Right ventricle myocardium inferior (tissue), 1 donor: ENCODE results near the gene MTX1. TPM values are rescaled to one million over a fixed set of nuclear protein-coding genes. Genes with fewer than 3 reads are reported as not detected.

Experiments
- ATAC-seq: fragments of 200-7000 bp; cut with Tn5 transposase; one replicate; pipeline ENCODE4 v1.9.1; 2020; ENCODE audit warnings: mild to moderate bottlenecking, moderate library complexity
- DNase-seq: peaks from one replicate; pipeline ENCODE4 v3.0.0; 2021; ENCODE audit errors: missing footprints
- intact Hi-C: fragments of 100-400 bp; cut with DNase I; formaldehyde crosslinking; loops from one replicate; pipeline ENCODE4 v1.11.0; 2022
- total RNA-seq: library from RNA; stranded (reverse); fragmentation: NEBNext Ultra II Directional; extraction: Animal tissue kit (Norgen Biotek cat#: 25700); gene quantifications from one replicate; pipeline ENCODE4 v1.2.1, GENCODE V29; 2021
- donor health status: DM: no; HTN: yes; CAD: no; lungs with severe emphysema.

The MTX1 gene
- total RNA-seq, 1 donor from 2014 or later, result 16.5 TPM

DNA sequence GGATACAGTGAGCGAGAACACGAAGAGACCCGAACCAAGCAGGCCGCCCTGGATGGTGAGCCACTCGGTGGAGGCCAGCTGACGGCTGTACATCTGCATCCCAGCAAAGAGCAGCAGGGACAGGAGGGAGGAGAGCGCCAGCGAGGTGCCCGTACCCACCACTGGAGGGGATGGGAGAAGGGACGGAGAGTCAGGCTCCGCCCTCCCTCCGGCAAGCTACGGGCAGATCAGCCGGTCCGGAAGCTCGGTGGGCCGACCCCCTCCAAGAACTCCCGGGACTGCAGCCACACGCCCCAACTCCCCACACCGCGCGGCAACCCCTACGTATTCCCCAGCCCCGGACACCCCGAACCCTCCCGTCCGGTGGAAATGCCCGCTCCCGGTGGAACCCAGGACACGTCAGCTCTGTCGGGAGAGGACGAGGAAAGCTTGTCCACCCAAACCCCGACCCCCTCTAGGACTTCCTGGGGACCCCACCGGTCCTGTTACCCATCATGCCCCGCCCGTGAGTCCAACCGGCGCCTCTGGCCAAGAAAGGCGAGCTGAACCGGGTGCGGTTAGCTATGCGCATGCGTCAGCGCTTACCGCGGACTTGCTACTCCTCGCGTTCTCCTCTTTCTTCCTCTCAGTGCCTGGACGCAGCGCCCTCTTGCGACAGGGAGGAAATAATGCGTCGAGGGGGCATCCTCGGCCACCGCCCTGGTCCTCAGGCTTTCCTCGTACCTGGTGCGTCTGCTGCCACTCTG lies 35.6 kb upstream of the MTX1 start, which contains the start of gene KRTCAP2:
Gene KRTCAP2, minus strand, starts transcription at position 573 of the 746 bp plus-strand sequence. Its CDS starts 80 bp downstream, at position 493.
- intact Hi-C loops, result no loop called here
- ATAC-seq, result peak; percentile 86
- DNase-seq, result peak; percentile 98

DNA sequence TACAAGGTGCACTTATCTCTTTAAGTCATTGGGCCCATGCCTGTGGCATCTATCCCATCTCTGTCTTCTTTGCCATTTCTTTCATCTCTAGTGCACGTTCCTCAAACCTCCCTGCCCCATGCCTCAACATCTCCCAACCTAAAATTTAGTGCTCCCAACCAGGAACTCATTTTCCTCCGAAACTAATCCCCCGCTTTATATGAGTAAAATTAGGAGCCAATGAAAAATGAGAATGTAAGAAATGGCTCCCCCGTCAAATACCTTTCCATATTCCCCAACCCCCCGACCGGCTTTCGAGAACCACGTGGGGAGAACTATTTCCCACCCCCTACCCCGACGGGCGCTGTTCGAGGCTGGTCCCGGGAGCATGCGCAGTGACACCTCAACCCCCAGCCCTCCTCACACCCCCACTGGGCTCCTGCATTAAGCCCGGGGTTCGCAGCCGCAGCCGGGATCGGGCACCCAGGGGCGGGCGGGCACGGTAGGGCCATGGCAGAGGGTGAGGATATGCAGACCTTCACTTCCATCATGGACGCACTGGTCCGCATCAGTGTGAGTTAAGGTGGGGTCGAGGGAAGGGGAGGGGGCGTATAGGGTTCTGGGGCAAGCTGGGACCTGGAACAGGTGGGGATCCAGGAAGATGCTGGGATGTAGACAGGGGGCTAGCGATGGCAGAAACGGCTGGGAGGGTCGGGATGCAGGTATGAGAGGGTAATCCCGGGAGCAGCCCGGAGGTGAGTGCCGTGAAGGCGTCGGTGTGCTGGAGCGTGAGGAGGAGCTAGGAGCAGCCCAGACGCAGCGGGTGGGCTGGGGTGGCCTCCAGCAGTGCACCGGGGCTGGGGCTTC lies 34.8 kb upstream of the MTX1 start, which contains the start of gene TRIM46:
Gene TRIM46, plus strand, starts transcription at position 372 of the 846 bp plus-strand sequence. Its CDS starts 118 bp downstream, at position 490.
- intact Hi-C loops, result no loop called here
- no peak for ATAC-seq
- DNase-seq, result no peak

DNA sequence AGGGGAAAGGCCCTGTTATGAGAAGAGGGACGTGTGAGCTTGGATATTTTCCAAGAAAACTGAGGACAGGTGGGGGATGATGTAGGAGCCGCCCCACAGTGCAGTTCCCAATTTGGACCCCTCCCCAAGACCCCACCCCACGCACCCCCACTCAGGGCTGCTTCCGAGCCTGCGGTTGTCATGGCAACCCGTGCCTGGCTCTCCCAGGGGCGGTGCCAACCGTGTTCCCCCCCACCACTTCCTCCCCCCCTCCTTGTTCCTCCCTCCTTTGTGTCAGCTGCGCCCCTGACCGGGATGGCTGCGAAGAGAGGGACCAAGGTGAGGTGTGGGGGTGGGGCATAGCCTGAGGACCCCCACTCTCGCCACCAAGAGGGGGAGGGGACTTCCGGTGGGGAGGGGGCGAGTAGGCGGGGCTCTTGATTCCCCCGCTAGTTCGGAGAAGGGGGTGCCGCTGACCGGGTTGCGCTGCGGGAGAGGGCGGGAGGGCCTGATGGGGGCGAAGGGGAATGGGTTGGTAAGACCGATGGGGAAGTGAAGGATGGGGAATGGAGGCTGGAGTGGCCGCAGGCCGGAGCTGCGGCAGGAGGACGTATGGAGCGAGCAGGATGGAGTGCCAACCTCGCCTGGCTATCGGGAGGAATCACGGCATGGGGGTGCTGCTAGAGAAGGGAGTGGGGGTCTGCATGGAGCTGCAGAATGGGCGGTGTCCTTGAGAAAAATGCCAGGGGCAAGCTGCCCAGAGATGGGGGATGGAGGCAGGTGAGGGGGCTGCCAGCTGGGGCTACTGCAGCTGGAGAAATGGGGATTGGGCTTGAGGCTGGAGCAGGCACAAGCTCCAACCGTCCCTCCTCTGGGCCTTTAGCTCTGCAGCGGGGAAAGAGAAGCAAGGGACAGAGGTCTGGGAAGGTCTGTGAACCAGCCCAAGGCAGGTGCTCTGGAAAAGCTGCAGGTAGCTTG lies 33.9 kb upstream of the MTX1 start:
- no peak for ATAC-seq

DNA sequence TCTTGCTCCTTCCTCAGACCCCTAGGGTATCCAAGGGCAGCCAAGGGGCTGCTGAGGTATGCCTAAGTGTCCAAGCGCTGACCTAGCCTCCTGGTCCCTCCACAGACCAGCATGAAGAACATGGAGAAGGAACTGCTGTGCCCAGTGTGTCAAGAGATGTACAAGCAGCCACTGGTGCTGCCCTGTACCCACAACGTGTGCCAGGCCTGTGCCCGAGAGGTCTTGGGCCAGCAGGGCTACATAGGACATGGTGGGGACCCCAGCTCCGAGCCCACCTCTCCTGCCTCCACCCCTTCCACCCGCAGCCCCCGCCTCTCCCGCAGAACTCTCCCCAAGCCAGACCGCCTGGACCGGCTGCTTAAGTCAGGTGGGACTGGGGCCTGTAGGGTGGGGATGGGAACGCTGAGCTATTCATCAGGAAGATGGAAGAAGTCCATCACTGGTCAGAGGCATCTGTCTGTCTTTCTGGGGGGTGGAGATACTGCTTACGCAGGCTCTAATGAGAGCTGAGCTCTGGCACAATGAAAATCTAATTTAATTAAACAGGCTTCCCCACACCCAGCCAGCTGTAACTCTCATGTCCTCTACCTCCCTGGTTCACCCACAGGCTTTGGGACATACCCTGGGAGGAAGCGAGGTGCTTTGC lies 33.1 kb upstream of the MTX1 start:
- DNase-seq (no peak), ATAC-seq (no peak)
- intact Hi-C loops, result no loop called here

More for the DNA sequence above, 33.9 kb upstream of the MTX1 start:
- intact Hi-C loops, result no loop called here
- no peak for DNase-seq

DNA sequence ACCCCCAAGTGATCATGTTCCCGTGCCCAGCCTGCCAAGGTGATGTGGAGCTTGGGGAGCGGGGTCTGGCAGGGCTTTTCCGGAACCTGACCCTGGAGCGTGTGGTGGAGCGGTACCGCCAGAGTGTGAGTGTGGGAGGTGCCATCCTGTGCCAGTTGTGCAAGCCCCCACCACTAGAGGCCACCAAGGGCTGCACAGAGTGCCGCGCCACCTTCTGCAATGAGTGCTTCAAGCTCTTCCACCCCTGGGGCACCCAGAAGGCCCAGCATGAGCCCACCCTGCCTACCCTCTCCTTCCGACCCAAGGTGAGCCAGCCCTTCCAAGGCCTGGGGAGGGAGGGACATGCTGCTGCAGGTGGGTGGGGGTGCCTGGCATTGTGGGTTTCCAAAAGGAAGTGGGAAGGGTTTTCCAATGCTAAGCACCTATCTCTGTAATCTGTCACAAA lies 32.5 kb upstream of the MTX1 start:
- ATAC-seq (no peak), DNase-seq (no peak)
- intact Hi-C loops, result loop anchor here (2.0 kb wide), 1 partner anchor 51 kb away; no protein-coding TSS in a partner anchor

DNA sequence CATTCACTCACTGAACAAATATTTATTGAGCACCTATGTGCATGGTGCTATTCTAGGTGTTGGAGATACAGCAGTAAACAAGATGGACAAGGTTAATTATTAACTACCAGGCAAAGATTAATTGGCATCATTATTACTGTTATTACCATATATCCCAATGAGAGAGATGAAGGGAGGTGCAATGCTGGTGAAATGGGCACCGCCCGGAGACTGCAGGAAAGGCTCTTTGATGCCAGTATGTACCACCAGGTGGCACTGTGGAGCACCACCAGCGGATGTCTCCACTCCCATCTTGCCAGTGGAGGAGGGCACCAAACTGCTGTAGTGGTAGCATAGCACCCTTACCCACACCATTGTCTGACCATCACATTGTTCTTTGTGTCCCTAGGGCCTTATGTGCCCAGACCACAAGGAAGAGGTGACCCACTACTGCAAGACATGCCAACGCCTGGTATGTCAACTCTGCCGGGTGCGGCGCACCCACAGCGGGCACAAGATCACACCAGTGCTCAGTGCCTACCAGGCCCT lies 31.9 kb upstream of the MTX1 start:
- intact Hi-C loops, result loop anchor here (2.0 kb wide), 1 partner anchor 50 kb away; no protein-coding TSS in a partner anchor
- DNase-seq (peak; percentile 91), ATAC-seq (peak; percentile 57)

DNA sequence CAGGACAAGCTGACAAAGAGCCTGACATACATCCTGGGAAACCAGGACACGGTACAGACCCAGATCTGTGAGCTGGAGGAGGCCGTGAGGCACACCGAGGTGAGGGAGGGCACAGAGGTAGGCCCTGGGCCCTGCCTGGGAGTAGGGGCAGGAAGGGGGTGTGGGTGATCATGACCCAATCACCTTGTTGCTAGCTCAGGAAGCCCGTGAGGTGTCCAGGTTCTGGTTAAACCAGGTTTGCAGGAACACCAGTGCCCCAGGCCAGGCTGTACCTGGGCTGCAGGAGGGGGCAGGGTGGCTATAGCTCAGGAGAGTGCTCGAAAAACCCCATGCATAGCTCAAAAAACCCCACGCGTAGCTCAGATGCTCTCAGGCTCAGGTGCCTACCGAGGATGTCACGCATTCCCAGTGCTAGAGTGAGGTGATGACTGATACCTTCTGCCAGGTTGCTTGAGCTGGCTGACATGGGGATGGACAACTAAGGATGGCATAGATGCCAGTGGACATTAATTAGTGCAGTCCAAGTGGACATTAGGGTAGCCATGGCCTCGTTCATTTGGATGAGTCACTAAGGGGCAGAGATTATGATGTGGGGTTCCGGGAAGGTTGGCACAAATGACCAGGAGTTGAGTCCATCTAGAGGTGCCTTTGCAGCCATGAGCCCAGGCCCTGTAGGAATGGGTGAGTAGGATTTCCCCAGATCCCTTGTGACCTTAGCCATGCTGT lies 31.1 kb upstream of the MTX1 start:
- intact Hi-C loops, result loop anchor here (2.0 kb wide), 1 partner anchor 49 kb away; no protein-coding TSS in a partner anchor
- no peak for ATAC-seq

DNA sequence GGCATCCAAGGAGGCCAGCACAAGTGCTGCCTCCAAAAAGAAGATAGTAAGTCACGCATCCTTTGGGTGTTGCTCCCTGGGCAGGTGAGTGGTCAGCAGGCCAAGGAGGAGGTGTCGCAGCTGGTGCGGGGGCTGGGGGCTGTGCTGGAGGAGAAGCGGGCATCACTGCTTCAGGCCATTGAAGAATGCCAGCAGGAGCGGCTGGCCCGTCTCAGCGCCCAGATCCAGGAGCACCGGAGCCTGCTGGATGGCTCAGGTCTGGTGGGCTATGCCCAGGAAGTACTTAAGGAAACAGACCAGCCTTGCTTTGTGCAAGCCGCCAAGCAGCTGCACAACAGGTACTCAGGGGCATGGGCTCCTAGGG lies 30.6 kb upstream of the MTX1 start:
- DNase-seq (no peak), ATAC-seq (no peak)
- intact Hi-C loops, result loop anchor here (2.0 kb wide), 1 partner anchor 49 kb away; no protein-coding TSS in a partner anchor

More for the DNA sequence above, 31.1 kb upstream of the MTX1 start:
- DNase-seq, result no peak

DNA sequence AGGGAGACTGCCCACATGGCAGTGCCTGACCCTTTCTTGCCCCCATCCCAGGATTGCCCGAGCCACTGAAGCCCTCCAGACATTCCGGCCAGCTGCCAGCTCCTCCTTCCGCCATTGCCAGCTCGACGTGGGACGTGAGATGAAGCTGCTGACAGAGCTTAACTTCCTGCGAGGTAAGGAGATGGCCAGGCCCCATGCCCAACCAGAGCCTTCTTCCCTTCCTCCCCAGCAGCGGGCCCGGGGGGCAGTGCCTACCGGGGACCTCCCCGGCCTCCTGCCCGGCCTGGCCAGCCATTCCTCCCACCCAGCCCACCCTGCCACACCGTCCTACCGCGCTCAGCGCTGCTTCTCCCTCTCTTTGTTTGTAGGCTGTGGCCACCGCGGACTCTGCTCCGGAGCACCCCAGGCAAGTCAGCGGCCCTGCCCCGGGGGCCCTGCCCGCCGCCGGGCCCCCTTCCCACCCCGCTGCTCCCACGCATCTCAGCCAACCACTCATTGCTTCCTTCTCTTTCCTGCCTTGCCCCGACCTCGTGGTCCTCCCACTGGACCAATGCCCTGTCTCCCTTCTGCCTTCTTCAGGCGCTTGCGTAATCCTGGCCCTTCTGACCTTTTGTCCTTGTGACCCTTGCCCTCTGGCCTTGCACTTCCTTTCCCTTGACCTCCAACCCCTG lies 29.9 kb upstream of the MTX1 start:
- ATAC-seq (no peak), DNase-seq (no peak)
- intact Hi-C loops, result no loop called here

DNA sequence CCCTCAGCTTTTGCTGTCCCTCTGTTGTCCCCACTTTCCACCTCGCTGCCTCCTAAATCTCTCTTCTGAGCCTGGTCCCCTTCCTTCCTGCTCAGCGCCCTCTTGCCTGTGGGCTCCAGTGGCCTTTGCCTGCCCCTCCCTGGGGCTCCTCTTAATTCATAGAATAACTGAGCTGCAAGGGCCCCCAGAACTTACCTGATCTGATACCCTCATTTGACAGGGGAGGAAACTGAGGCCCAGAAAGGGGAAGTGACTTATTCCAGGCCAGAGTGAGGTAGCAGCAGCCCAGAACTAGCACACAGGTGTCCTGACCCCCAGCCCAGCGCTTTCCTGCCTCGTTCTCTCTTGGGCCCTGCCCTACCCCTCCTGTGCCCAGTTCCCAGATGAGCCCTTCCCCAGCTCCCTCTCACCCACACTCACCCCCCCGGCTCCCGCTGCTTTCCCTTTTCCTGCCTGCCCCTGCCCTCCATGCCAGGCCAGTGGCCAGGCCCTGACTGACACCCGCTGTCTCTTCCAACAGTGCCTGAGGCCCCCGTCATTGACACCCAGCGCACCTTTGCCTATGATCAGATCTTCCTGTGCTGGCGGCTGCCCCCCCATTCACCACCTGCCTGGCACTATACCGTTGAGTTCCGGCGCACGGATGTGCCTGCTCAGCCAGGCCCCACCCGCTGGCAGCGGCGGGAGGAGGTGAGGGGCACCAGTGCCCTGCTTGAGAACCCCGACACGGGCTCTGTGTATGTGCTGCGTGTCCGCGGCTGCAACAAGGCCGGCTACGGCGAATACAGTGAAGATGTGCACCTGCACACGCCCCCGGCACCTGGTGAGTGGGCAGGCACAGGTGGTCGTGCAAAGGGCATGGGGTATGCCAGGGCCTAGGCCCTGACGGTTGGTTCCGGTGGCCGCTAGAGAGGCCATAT lies 29.1 kb upstream of the MTX1 start:
- intact Hi-C loops, result no loop called here
- DNase-seq (no peak), ATAC-seq (no peak)

DNA sequence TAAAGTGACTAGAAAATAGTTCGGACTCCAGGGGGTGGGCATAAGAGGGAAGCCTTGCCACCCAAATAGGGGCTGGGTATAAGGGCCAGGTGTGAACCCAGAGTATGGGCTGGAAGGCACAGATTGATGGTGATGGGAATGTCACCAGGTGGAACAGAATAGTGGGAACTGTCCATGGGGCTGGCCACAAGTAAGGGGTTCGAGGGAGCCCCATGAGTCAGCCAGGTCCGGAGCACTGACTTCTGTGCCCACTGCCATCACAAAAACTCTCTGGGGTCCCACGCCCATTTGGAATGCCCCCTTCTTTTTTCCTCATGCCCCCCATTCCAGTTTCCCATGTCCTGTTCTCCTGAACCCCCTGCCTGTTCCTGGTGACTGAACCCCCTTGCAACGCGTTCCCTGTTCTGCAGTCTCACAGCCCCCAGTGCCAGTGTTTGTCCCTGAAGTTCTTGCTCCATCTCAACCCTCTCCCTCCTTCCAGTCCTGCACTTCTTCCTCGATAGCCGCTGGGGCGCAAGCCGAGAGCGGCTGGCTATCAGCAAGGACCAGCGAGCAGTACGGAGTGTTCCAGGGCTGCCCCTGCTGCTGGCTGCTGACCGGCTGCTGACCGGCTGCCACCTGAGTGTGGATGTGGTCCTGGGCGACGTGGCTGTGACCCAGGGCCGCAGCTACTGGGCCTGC lies 27.0 kb upstream of the MTX1 start:
- intact Hi-C loops, result no loop called here
- ATAC-seq (no peak), DNase-seq (no peak)

DNA sequence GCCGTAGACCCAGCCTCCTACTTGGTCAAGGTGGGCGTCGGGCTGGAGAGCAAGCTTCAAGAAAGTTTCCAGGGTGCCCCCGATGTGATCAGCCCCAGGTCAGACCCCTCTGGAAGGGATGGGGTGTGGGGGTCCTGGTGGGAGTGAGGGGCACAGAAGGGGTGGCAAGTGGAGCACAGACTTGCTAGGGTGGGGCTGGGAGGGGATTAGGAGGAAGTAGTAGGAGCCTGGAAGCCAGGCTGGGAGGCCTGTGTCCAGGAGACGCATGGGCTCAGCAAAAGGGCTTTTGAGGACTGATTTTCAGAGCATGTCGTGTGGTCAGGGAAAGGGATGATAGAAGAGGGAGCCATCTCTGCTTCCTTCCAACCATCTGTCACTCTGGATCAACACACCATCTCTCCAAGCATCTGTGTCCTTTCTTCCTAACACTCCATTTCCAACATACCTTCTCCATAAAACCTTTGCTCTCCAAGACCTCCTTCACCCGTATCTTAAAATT lies 26.4 kb upstream of the MTX1 start:
- intact Hi-C loops, result no loop called here
- DNase-seq (no peak), ATAC-seq (no peak)

DNA sequence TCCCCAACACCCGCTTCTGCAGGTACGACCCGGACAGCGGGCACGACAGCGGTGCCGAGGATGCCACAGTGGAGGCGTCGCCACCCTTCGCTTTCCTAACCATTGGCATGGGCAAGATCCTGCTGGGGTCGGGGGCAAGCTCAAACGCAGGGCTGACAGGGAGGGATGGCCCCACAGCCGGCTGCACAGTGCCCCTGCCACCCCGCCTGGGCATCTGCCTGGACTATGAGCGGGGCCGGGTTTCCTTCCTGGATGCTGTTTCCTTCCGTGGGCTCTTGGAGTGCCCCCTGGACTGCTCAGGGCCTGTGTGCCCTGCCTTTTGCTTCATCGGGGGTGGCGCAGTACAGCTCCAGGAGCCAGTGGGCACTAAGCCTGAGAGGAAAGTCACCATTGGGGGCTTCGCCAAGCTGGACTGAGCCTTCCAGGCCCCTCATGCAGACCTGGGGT lies 24.7 kb upstream of the MTX1 start:
- DNase-seq (no peak), ATAC-seq (no peak)
- intact Hi-C loops, result no loop called here

DNA sequence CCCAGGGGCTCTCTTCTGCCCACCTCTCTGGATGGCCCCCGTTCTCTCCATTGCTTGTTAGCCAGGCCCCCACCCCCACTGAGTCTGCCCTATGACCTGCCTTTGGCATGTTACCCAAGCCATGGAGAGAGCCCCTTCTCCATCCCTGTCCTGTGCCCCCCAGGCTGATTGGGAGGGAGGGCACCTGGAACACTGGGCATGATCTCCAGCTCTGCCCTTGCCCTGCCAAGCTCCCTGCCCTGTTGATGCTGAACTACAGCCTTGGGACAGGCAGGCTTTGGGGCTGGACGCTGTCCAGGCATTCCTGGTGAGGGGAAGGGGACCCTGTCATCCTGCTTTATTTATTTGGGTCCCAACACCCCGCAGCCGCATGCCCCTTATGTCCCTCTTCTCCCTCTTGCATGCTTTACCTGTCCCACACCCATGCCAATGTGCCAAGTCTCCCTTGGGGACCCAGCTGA lies 24.1 kb upstream of the MTX1 start:
- DNase-seq (no peak), ATAC-seq (no peak)
- intact Hi-C loops, result no loop called here
